Measurements from ENCODE around the gene PI3. TPM values are rescaled to one million over a fixed set of nuclear protein-coding genes. Genes with fewer than 3 reads are reported as not detected.
"Not testable (repeated sequence)": the region's sequence is repeated elsewhere in the genome, so short reads cannot be mapped to it uniquely, and the experiment has no call there.

Gene PI3
- polyA plus RNA-seq (2013, experiment 1 of 2), result not detected
- not detected for polyA plus RNA-seq (2013, experiment 2 of 2)

- Histone ChIP-seq H3K9me3 (ENCODE audit: control insufficient read depth, low read length) (no peaks in the 10 kb centered on the region), H3K27ac (ENCODE audit: low read depth, low read length, severe bottlenecking) (no peak within 1 kb of the TSS), H3K36me3 (ENCODE audit: control insufficient read depth, insufficient read depth, low read length) (no peaks in the 10 kb centered on the region), H3K4me1 (ENCODE audit: control insufficient read depth, insufficient read depth, low read length, poor library complexity, severe bottlenecking) (no peaks in the 10 kb centered on the region), H3K4me3 (ENCODE audit: extremely low read depth, insufficient read depth, low read length, poor library complexity, severe bottlenecking) (no peak within 1 kb of the TSS)
- WGBS, 2 experiments (ENCODE audit: insufficient coverage in 2 of 2), result 77 to 90% methylated on average over 4 to 5 of the region's 8 CpGs
Observed at GRCh38 chr20:45174434-45175364, at the start of gene PI3. Gene PI3, plus strand, starts transcription at chr20:45174902. Its CDS starts 21 bp downstream, at chr20:45174923.

- no peak overlapping the region for H3K27ac ChIP-seq (ENCODE audit: low read depth, low read length, severe bottlenecking)
- H3K4me1 ChIP-seq (ENCODE audit: control insufficient read depth, insufficient read depth, low read length, poor library complexity, severe bottlenecking), result no peaks in the 10 kb centered on the region
- H3K4me3 ChIP-seq (ENCODE audit: extremely low read depth, insufficient read depth, low read length, poor library complexity, severe bottlenecking), result no peak overlapping the region
- no peaks in the 10 kb centered on the region for H3K36me3 ChIP-seq (ENCODE audit: control insufficient read depth, insufficient read depth, low read length)
- 83 to 96% methylated on average over 2 of the region's 2 CpGs for WGBS, 2 experiments (ENCODE audit: insufficient coverage in 2 of 2)
- no peaks in the 10 kb centered on the region for H3K9me3 ChIP-seq (ENCODE audit: control insufficient read depth, low read length)
Observed at GRCh38 chr20:45128099-45128498, 46.6 kb upstream of the PI3 start.

DNA sequence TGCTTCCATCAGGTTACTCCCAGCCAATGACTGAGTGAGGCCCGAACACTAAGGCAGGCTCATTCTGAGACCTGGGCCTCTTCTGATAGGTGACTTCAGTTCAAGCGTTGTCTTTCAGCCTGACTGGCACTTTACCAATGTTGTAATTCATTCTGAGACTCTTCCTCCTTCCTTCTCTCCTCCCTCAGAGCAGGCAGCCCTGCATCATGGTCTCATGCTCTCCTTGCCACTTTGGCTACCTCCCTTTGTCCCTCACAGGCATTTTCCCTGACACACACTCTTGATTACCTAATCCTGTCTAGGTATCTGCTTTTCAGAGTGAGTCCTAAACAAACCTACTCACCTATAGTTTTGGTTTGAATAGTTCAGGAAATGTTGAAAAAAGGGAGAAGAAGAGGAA, 37.8 kb upstream of the PI3 start:
- H3K9me3 ChIP-seq (ENCODE audit: control insufficient read depth, low read length), result no peaks in the 10 kb centered on the region
- WGBS, 2 experiments (ENCODE audit: insufficient coverage in 2 of 2), result 71 to 85% methylated on average over 1 to 2 of the region's 2 CpGs
- no peaks in the 10 kb centered on the region for H3K4me1 ChIP-seq (ENCODE audit: control insufficient read depth, insufficient read depth, low read length, poor library complexity, severe bottlenecking)
- H3K4me3 ChIP-seq (ENCODE audit: extremely low read depth, insufficient read depth, low read length, poor library complexity, severe bottlenecking), result no peak overlapping the region
- H3K36me3 ChIP-seq (ENCODE audit: control insufficient read depth, insufficient read depth, low read length), result no peaks in the 10 kb centered on the region
- no peak overlapping the region for H3K27ac ChIP-seq (ENCODE audit: low read depth, low read length, severe bottlenecking)

- no peaks in the 10 kb centered on the region for H3K9me3 ChIP-seq (ENCODE audit: control insufficient read depth, low read length)
- H3K36me3 ChIP-seq (ENCODE audit: control insufficient read depth, insufficient read depth, low read length), result no peaks in the 10 kb centered on the region
- no peaks in the 10 kb centered on the region for H3K4me1 ChIP-seq (ENCODE audit: control insufficient read depth, insufficient read depth, low read length, poor library complexity, severe bottlenecking)
- no peak overlapping the region for H3K4me3 ChIP-seq (ENCODE audit: extremely low read depth, insufficient read depth, low read length, poor library complexity, severe bottlenecking)
- H3K27ac ChIP-seq (ENCODE audit: low read depth, low read length, severe bottlenecking), result no peak overlapping the region
- 57 to 63% methylated on average over 16 to 17 of the region's 20 CpGs for WGBS, 2 experiments (ENCODE audit: insufficient coverage in 2 of 2)
Observed at GRCh38 chr20:45138561-45139300, 36.0 kb upstream of the PI3 start.

DNA sequence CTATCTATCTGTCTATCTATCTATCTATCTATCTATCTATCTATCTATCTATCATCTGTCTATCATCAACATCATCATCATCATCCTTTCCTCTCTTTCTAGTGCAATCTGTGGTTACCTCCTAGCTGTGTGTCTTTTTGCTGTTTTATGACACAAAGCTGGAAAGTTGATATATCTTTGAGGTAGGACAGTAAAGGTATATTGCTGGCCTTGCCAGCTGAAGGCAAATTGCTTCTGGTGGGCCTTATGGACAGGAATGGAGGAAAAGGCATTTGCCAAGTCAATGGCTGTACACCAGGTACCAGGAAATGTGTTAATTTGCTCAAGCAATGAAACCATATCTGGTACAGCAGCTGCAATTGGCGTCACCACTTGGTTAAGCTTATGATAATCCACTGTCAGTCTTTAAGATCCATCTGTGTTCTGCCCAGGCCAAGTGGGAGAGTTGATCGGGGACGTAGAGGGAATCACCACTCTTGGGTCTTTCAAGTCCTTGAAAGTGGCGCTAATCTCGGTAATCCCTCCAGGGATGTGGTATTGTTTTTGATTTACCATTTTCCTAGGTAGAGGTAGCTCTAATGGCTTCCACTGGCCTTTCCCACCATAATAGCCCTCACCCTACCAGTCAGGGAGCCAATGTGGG, 34.8 kb upstream of the PI3 start:
- H3K27ac ChIP-seq (ENCODE audit: low read depth, low read length, severe bottlenecking); H3K9me3 ChIP-seq (ENCODE audit: control insufficient read depth, low read length); H3K36me3 ChIP-seq (ENCODE audit: control insufficient read depth, insufficient read depth, low read length); H3K4me3 ChIP-seq (ENCODE audit: extremely low read depth, insufficient read depth, low read length, poor library complexity, severe bottlenecking); H3K4me1 ChIP-seq (ENCODE audit: control insufficient read depth, insufficient read depth, low read length, poor library complexity, severe bottlenecking): not testable (repeated sequence)
- 73 to 100% methylated on average over 1 of the region's 5 CpGs for WGBS, 2 experiments (ENCODE audit: insufficient coverage in 2 of 2)

GRCh38 chr20:45140836-45141235, 33.9 kb upstream of the PI3 start:
- Histone ChIP-seq H3K4me3 (ENCODE audit: extremely low read depth, insufficient read depth, low read length, poor library complexity, severe bottlenecking) (no peak overlapping the region), H3K36me3 (ENCODE audit: control insufficient read depth, insufficient read depth, low read length) (no peaks in the 10 kb centered on the region), H3K27ac (ENCODE audit: low read depth, low read length, severe bottlenecking) (no peak overlapping the region), H3K9me3 (ENCODE audit: control insufficient read depth, low read length) (no peaks in the 10 kb centered on the region), H3K4me1 (ENCODE audit: control insufficient read depth, insufficient read depth, low read length, poor library complexity, severe bottlenecking) (no peaks in the 10 kb centered on the region)
- 80 to 89% methylated on average over 1 of the region's 4 CpGs for WGBS, 2 experiments (ENCODE audit: insufficient coverage in 2 of 2)

DNA sequence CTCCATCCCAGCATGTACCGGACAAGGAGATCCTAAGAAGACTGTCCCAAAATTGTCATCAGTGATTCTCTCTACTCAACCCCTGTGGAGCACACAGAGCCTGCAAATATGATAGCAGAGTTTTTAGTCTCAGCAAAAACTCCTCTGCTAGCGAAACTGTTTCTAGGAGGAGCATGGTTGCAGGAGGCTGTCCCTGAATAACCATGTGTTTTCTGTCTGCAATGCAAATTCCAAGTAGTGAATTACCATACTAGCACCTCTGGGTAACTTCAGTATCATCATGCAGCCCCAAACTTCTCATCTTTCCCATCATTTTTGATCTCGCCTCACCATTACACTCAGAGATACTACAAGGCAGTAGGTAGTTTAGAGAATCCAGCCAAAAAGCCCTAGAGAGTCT, 25.6 kb upstream of the PI3 start:
- Histone ChIP-seq H3K27ac (ENCODE audit: low read depth, low read length, severe bottlenecking) (no peak overlapping the region), H3K36me3 (ENCODE audit: control insufficient read depth, insufficient read depth, low read length) (no peaks in the 10 kb centered on the region), H3K4me3 (ENCODE audit: extremely low read depth, insufficient read depth, low read length, poor library complexity, severe bottlenecking) (no peak overlapping the region), H3K4me1 (ENCODE audit: control insufficient read depth, insufficient read depth, low read length, poor library complexity, severe bottlenecking) (no peaks in the 10 kb centered on the region), H3K9me3 (ENCODE audit: control insufficient read depth, low read length) (no peaks in the 10 kb centered on the region)
- WGBS, 2 experiments (ENCODE audit: insufficient coverage in 2 of 2), result 76 to 92% methylated on average over 2 of the region's 3 CpGs

DNA sequence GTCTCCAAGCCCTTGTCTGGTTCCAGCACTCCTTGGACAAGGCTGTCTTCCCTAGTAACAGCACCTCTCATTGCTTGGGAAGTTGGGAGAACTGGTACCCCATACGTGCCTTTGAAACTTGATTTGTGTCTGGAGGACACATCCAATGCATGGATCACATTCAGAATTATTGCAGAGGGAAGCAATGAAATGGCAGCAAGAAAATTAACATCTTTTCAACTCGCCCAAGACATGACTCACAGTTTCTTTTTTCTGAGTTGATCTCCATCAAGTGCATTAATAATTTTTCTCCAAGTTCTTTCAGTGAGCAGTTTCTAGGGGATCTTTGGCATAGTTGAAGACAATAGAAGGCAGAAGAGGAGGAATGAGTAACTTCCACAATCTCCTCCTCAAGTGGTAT, 22.3 kb upstream of the PI3 start:
- Histone ChIP-seq H3K4me1 (ENCODE audit: control insufficient read depth, insufficient read depth, low read length, poor library complexity, severe bottlenecking) (no peaks in the 10 kb centered on the region), H3K4me3 (ENCODE audit: extremely low read depth, insufficient read depth, low read length, poor library complexity, severe bottlenecking) (no peak overlapping the region), H3K36me3 (ENCODE audit: control insufficient read depth, insufficient read depth, low read length) (no peaks in the 10 kb centered on the region), H3K9me3 (ENCODE audit: control insufficient read depth, low read length) (peaks cover 8% of the 10 kb centered on the region), H3K27ac (ENCODE audit: low read depth, low read length, severe bottlenecking) (no peak overlapping the region)
- 84 to 92% methylated on average over 2 of the region's 2 CpGs for WGBS, 2 experiments (ENCODE audit: insufficient coverage in 2 of 2)

- no peaks in the 10 kb centered on the region for H3K4me1 ChIP-seq (ENCODE audit: control insufficient read depth, insufficient read depth, low read length, poor library complexity, severe bottlenecking)
- H3K9me3 ChIP-seq (ENCODE audit: control insufficient read depth, low read length), result peaks cover 8% of the 10 kb centered on the region
- no peaks in the 10 kb centered on the region for H3K36me3 ChIP-seq (ENCODE audit: control insufficient read depth, insufficient read depth, low read length)
- 90 to 92% methylated on average over 3 of the region's 3 CpGs for WGBS, 2 experiments (ENCODE audit: insufficient coverage in 2 of 2)
- H3K27ac ChIP-seq (ENCODE audit: low read depth, low read length, severe bottlenecking), result no peak overlapping the region
- no peak overlapping the region for H3K4me3 ChIP-seq (ENCODE audit: extremely low read depth, insufficient read depth, low read length, poor library complexity, severe bottlenecking)
Observed at GRCh38 chr20:45153147-45153546, 21.6 kb upstream of the PI3 start.

DNA sequence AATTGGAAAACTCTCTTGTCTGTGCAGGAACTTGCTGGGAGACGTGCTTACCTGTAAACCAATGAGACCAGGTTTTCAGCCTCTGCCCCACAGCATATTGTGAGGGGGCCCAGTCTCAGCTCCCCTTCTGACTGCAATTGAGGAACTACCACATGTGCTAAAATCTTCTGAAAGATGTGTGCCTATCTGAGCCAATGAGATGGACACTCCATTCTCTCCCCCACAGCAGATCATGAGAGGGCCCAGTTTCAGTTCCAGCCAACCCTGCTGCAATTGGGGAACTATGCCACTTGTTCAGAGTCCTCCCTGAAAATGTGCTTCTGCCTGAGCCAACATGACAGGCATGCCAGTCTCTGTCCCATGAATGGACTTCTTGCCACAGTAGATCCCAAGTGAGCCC, 20.9 kb upstream of the PI3 start:
- no peaks in the 10 kb centered on the region for H3K36me3 ChIP-seq (ENCODE audit: control insufficient read depth, insufficient read depth, low read length)
- WGBS, 2 experiments (ENCODE audit: insufficient coverage in 2 of 2), result 100% methylated on average over 1 of the region's 1 CpG; no CpG with 5 or more reads in 1 of the 2 experiments

More for the DNA sequence above, 20.9 kb upstream of the PI3 start:
- H3K9me3 ChIP-seq (ENCODE audit: control insufficient read depth, low read length), result peaks cover 9% of the 10 kb centered on the region
- H3K4me1 ChIP-seq (ENCODE audit: control insufficient read depth, insufficient read depth, low read length, poor library complexity, severe bottlenecking), result no peaks in the 10 kb centered on the region
- H3K4me3 ChIP-seq (ENCODE audit: extremely low read depth, insufficient read depth, low read length, poor library complexity, severe bottlenecking), result no peak overlapping the region
- no peak overlapping the region for H3K27ac ChIP-seq (ENCODE audit: low read depth, low read length, severe bottlenecking)

All from mesodermal cell (in vitro differentiated cells).